Mesodermal cell (in vitro differentiated cells): ENCODE results near the gene SP6.

Experiments used
- H3K27ac ChIP-seq: 2 replicates; pipeline ENCODE4 v1.7.0; 2013; ENCODE audit warnings: mild to moderate bottlenecking, low read depth, low read length, moderate library complexity; ENCODE audit not compliant: severe bottlenecking
- H3K36me3 ChIP-seq: 2 replicates; pipeline ENCODE4 v1.7.1; 2013; ENCODE audit warnings: mild to moderate bottlenecking, low read length, moderate library complexity; ENCODE audit not compliant: control insufficient read depth, insufficient read depth
- H3K4me1 ChIP-seq: one replicate; pipeline ENCODE4 v1.7.1; 2013; ENCODE audit warnings: mild to moderate bottlenecking, low read length; ENCODE audit not compliant: insufficient read depth, control insufficient read depth, poor library complexity, severe bottlenecking
- H3K4me3 ChIP-seq: 2 replicates; pipeline ENCODE4 v1.7.0; 2013; ENCODE audit warnings: low read length, control low read depth, mild to moderate bottlenecking; ENCODE audit not compliant: insufficient read depth, poor library complexity, severe bottlenecking; ENCODE audit errors: extremely low read depth
- H3K9me3 ChIP-seq: 2 replicates; pipeline ENCODE4 v1.7.1; 2013; ENCODE audit warnings: mild to moderate bottlenecking, low read length, moderate library complexity; ENCODE audit not compliant: control insufficient read depth
- WGBS, 2 experiments: methylation state at CpG; one replicate each; pipeline ENCODE4 v1.1.5; 2013; ENCODE audit warnings: missing lambda C conversion rate in 2 of 2; ENCODE audit not compliant: insufficient coverage in 2 of 2; 5-methylcytosine and 5-hydroxymethylcytosine counted together

SP6 gene

GRCh38 chr17:47867813-47868533 lies 17.0 kb upstream of the SP6 start:
- Histone ChIP-seq H3K9me3 (no peaks in the 10 kb centered on the region), H3K4me1 (peaks cover 43% of the 10 kb centered on the region), H3K27ac (no peak overlapping the region), H3K4me3 (no peak overlapping the region), H3K36me3 (no peaks in the 10 kb centered on the region)
- WGBS, 2 experiments = 95 to 96% methylated on average over 5 to 9 of the region's 11 CpGs

- Histone ChIP-seq H3K27ac (peak overlapping the region; percentile 10), H3K4me1 (peaks cover 39% of the 10 kb centered on the region), H3K36me3 (no peaks in the 10 kb centered on the region), H3K4me3 (no peak overlapping the region), H3K9me3 (no peaks in the 10 kb centered on the region)
- 90% methylated on average over 20 of the region's 20 CpGs for WGBS, 2 experiments
These were observed 16.0 kb upstream of the SP6 start for GRCh38 chr17:47866941-47867340.

DNA sequence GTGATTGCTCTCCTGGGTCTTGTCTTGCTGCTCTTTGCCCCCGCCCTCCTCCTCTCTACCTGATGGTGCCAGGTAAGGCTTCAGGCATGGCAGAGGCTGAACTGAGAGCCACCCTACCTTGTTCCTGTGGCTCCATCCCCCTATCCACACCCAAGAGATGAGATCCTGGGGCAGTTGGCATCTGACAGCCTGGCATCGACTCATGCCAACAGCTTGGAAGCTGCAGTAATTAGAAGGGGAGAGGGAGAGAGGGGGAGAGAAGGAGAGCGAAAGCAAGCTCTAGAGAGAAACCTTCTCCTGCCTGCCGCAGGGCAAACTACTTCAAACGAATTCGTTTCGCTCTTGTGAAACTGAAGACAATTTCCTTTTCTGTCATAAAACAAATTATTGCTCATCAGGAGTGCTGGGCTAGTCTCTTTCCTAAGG lies 13.8 kb upstream of the SP6 start:
- WGBS, 2 experiments = 92 to 93% methylated on average over 2 to 6 of the region's 7 CpGs
- Histone ChIP-seq H3K4me1 (peaks cover 33% of the 10 kb centered on the region), H3K4me3 (no peak overlapping the region), H3K27ac (no peak overlapping the region), H3K36me3 (no peaks in the 10 kb centered on the region), H3K9me3 (no peaks in the 10 kb centered on the region)

GRCh38 chr17:47862621-47863440 lies 11.9 kb upstream of the SP6 start:
- Histone ChIP-seq H3K36me3 (no peaks in the 10 kb centered on the region), H3K27ac (peak overlapping the region; percentile 71), H3K9me3 (no peaks in the 10 kb centered on the region), H3K4me1 (peaks cover 30% of the 10 kb centered on the region), H3K4me3 (no peak overlapping the region)
- 91 to 94% methylated on average over 6 to 7 of the region's 7 CpGs for WGBS, 2 experiments

GRCh38 chr17:47860386-47860785 lies 9.4 kb upstream of the SP6 start:
- Histone ChIP-seq H3K36me3 (no peaks in the 10 kb centered on the region), H3K4me3 (no peak overlapping the region), H3K9me3 (no peaks in the 10 kb centered on the region), H3K4me1 (peaks cover 39% of the 10 kb centered on the region), H3K27ac (no peak overlapping the region)
- WGBS, 2 experiments = 89 to 100% methylated on average over 1 to 2 of the region's 5 CpGs

DNA sequence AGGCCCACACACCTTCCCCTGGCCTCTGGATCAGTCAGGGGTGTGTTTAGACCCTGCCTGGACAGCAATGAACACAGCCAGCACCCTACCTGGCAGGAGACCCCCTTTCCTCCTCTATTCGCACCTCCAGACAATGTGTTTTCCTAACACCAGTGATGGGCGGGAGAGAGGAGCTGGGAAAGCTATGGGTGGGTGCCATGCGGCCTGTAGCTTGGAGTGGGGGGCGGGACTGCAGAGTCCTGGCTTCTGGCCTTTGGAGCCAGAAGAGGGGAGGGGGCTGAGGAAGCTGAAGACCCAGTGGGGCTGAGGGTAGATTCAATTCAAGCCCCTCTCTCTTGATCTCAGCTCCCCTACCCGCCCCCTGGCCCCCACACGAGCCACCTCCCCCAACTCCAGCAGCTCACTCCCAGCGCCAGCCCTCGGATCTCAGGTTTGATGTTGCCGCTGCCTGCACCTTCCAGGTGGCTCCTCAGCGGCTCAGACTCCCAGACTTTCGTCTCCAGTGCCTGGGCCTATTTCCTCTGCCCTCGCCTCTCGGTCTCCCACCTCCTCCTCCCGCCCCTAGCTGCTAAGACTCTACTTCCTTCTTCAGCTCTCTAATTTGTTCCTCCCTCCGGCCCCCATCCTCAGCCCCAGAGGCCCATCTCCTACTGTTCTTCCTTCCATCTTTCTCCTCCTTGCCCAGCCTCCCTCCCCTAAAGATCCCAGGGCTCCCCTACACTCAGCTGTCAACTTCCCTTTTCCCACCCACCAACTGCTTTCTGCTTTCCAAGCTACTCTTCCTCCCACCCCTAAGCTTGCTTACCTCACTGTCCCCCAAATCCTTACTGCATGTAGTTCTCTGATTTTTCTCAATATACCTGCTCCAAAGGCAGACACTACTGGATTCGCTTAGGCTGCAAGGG lies 6.8 kb upstream of the SP6 start:
- no peak overlapping the region for H3K4me3 ChIP-seq
- H3K9me3 ChIP-seq = no peaks in the 10 kb centered on the region
- H3K4me1 ChIP-seq = peaks cover 44% of the 10 kb centered on the region
- H3K27ac ChIP-seq = no peak overlapping the region
- whole genome bisulfite sequencing, 2 experiments = 46 to 50% methylated on average over 9 to 12 of the region's 16 CpGs
- no peaks in the 10 kb centered on the region for H3K36me3 ChIP-seq

DNA sequence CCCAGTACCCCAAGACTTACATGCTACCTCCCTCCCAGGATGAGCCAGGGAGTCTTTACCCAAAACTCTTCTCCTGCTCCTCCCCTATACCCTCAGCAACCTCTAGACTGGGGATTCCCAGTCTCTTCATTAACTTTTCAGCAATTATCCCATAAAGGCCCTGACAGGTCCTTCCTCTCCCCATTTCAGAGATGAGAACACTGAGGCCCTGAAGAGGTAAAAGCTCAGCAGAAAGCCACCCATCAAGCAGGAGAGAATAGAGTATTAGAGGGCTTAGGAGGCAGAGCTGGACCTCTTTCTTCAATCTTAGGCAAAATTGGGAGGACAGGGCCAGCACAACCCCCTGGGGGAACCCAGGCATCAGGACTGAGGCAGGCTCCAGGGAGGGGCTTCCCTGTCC lies 5.9 kb upstream of the SP6 start:
- Histone ChIP-seq H3K4me1 (peaks cover 47% of the 10 kb centered on the region), H3K36me3 (no peaks in the 10 kb centered on the region), H3K9me3 (no peaks in the 10 kb centered on the region), H3K4me3 (no peak overlapping the region), H3K27ac (no peak overlapping the region)

- H3K27ac ChIP-seq = peak overlapping the region; percentile 29
- H3K9me3 ChIP-seq = no peaks in the 10 kb centered on the region
- no peaks in the 10 kb centered on the region for H3K36me3 ChIP-seq
- 35 to 50% methylated on average over 1 to 2 of the region's 3 CpGs for WGBS, 2 experiments
- H3K4me1 ChIP-seq = peaks cover 50% of the 10 kb centered on the region
- peak overlapping the region; percentile 30 for H3K4me3 ChIP-seq
These were observed 4.8 kb upstream of the SP6 start for GRCh38 chr17:47855737-47856136.

- Histone ChIP-seq H3K4me1 (peaks cover 50% of the 10 kb centered on the region), H3K9me3 (no peaks in the 10 kb centered on the region), H3K36me3 (no peaks in the 10 kb centered on the region), H3K4me3 (peak overlapping the region; percentile 30), H3K27ac (no peak overlapping the region)
- 55 to 62% methylated on average over 4 to 5 of the region's 5 CpGs for WGBS, 2 experiments
These were observed 2.7 kb upstream of the SP6 start for GRCh38 chr17:47853616-47854015.

GRCh38 chr17:47852113-47852949 lies 1.4 kb upstream of the SP6 start:
- Histone ChIP-seq H3K36me3 (peaks cover 4% of the 10 kb centered on the region), H3K4me1 (peaks cover 47% of the 10 kb centered on the region), H3K27ac (no peak overlapping the region), H3K9me3 (no peaks in the 10 kb centered on the region), H3K4me3 (peak overlapping the region; percentile 57)
- WGBS, 2 experiments = 35 to 50% methylated on average over 22 to 30 of the region's 32 CpGs
